B cell (primary cell): Measurements from ENCODE around the gene VAV2. TPM values are rescaled to one million over a fixed set of nuclear protein-coding genes. Genes with fewer than 3 reads are reported as not detected.

ENCODE experiments used
- ATAC-seq: fragments of 200-7000 bp; cut with Tn5 transposase; one replicate; pipeline ENCODE4 v1.10.0; 2021; ENCODE audit warnings: low read depth, mild to moderate bottlenecking, moderate number of reproducible peaks, moderate library complexity
- CTCF ChIA-PET: fragments of 350-600 bp; sonication (Branson Sonifier 250); formaldehyde crosslinking; loops from one replicate; lab custom pipeline; 2021; ENCODE audit warnings: antibody characterized with exemption, inconsistent platforms; lab: Charles Lee
- POLR2A ChIA-PET: fragments of 350-600 bp; sonication (Branson Sonifier 250); formaldehyde crosslinking; loops from one replicate; lab custom pipeline; 2021; ENCODE audit warnings: antibody characterized with exemption; lab: Charles Lee
- DNase-seq: peaks from one replicate; pipeline ENCODE4 v3.0.0; 2013
- H2AFZ ChIP-seq: 2 replicates; pipeline ENCODE4 v1.6.1; 2012; ENCODE audit warnings: mild to moderate bottlenecking, low read depth, low read length; ENCODE audit not compliant: insufficient read depth, poor library complexity, severe bottlenecking
- H3K27ac ChIP-seq, 2 donors: 1 replicate in 1 of 2; 2 replicates in 1 of 2; pipeline ENCODE4 v1.5.1; 2012 to 2013; ENCODE audit warnings: low read length in 2 of 2, mild to moderate bottlenecking in 2 of 2, moderate library complexity in 1 of 2
- H3K27me3 ChIP-seq, 4 experiments: fragments of 200-600 bp in 1 of 4; sonication (generic) in 1 of 4; replicated peaks in 1 of 4; 1 replicate in 2 of 4; 2 replicates in 2 of 4; pipeline versions ENCODE4 v1.6.1 to v1.7.0; 2013 to 2016; ENCODE audit warnings: low read length in 3 of 4, mild to moderate bottlenecking in 2 of 4, mixed read lengths in 1 of 4, moderate library complexity in 1 of 4; ENCODE audit not compliant: insufficient read depth in 4 of 4, control insufficient read depth in 3 of 4; ENCODE audit errors: control extremely low read depth in 1 of 4
- H3K36me3 ChIP-seq, 2 experiments: replicated peaks in 1 of 2; 1 replicate in 1 of 2; 2 replicates in 1 of 2; pipeline versions ENCODE4 v1.6.1 to v1.7.1; 2013; ENCODE audit warnings: low read length in 1 of 2; ENCODE audit not compliant: insufficient read depth in 2 of 2, control insufficient read depth in 1 of 2; ENCODE audit errors: control extremely low read depth in 1 of 2, extremely low read depth in 1 of 2
- H3K4me1 ChIP-seq, 2 donors: fragments of 200-600 bp in 1 of 2; sonication (generic) in 1 of 2; 1 replicate in 1 of 2; 2 replicates in 1 of 2; pipeline versions ENCODE4 v1.5.1 to v1.6.1; 2013 to 2017; ENCODE audit warnings: low read length in 2 of 2; ENCODE audit not compliant: control insufficient read depth in 2 of 2, insufficient read depth in 2 of 2
- H3K4me2 ChIP-seq: replicated peaks from 2 replicates; pipeline ENCODE3; 2012; ENCODE audit warnings: mild to moderate bottlenecking, low read depth, low read length; ENCODE audit not compliant: poor library complexity, severe bottlenecking
- H3K4me3 ChIP-seq, 5 experiments: fragments of 200-600 bp in 1 of 5; sonication (generic) in 1 of 5; 1 replicate in 3 of 5; 2 replicates in 2 of 5; pipeline versions ENCODE4 v1.5.1 to v1.7.0; 2011 to 2016; ENCODE audit warnings: low read length in 4 of 5, mild to moderate bottlenecking in 4 of 5, low read depth in 2 of 5, control low read depth in 1 of 5, moderate library complexity in 1 of 5; ENCODE audit not compliant: insufficient read depth in 1 of 5; ENCODE audit errors: control extremely low read depth in 1 of 5, extremely low read depth in 1 of 5
- H3K79me2 ChIP-seq: fragments of 200-600 bp; sonication (generic); one replicate; pipeline ENCODE4 v1.6.0; 2016; ENCODE audit warnings: low read length; ENCODE audit not compliant: control insufficient read depth, insufficient read depth
- H3K9ac ChIP-seq: fragments of 200-600 bp; sonication (generic); 2 replicates; pipeline ENCODE4 v1.6.1; 2017; ENCODE audit warnings: mild to moderate bottlenecking, low read length, moderate library complexity
- H3K9me3 ChIP-seq, 3 donors: one replicate each; pipeline versions ENCODE4 v1.6.1 to v1.7.1; 2013; ENCODE audit warnings: low read length in 2 of 3; ENCODE audit not compliant: control insufficient read depth in 2 of 3, insufficient read depth in 1 of 3; ENCODE audit errors: control extremely low read depth in 1 of 3
- H4K20me1 ChIP-seq: 2 replicates; pipeline ENCODE4 v1.6.0; 2012; ENCODE audit warnings: mild to moderate bottlenecking, low read length; ENCODE audit not compliant: insufficient read depth, control insufficient read depth, poor library complexity, severe bottlenecking
- H3K27ac Mint-ChIP-seq: one replicate; pipeline ENCODE4 v1.8.0; 2021; ENCODE audit warnings: mixed read lengths
- H3K27me3 Mint-ChIP-seq: one replicate; pipeline ENCODE4 v1.8.0; 2021; ENCODE audit warnings: mixed read lengths
- H3K4me1 Mint-ChIP-seq: one replicate; pipeline ENCODE4 v1.8.0; 2021; ENCODE audit warnings: mixed read lengths
- H3K4me3 Mint-ChIP-seq: one replicate; pipeline ENCODE4 v1.8.0; 2021; ENCODE audit warnings: mixed read lengths
- H3K9me3 Mint-ChIP-seq: one replicate; pipeline ENCODE4 v1.8.0; 2022; ENCODE audit warnings: mixed read lengths; ENCODE audit not compliant: insufficient read depth
- EZH2 ChIP-seq: IDR thresholded peaks from 2 replicates; pipeline ENCODE4 v1.6.1; 2012; ENCODE audit warnings: borderline replicate concordance, low read depth, mild to moderate bottlenecking, moderate library complexity, low read length; ENCODE audit not compliant: insufficient read depth, poor library complexity, severe bottlenecking
- WGBS: methylation state at CpG from one replicate; pipeline ENCODE4 v1.1.5; 2013; ENCODE audit warnings: missing lambda C conversion rate; ENCODE audit not compliant: insufficient coverage; 5-methylcytosine and 5-hydroxymethylcytosine counted together
- intact Hi-C: fragments of 100-400 bp; cut with micrococcal nuclease; formaldehyde crosslinking; loops from one replicate; pipeline ENCODE4 v1.10.0; 2022
- polyA plus RNA-seq: library from polyadenylated mRNA; depleted of rRNA; stranded (reverse); fragments of >200 nt; gene quantifications from 2 replicates; pipeline ENCODE4 v1.2.3, GENCODE V29; 2012
- total RNA-seq, 2 donors: library from RNA; stranded (reverse); fragments of 120-200 nt in 1 of 2; gene quantifications; 1 replicate in 1 of 2; 2 replicates in 1 of 2; pipeline versions ENCODE4 v1.2.3 to v1.2.4, GENCODE V29; 2013 to 2022
- TF ChIP-seq, protein P1 (sequence below): fragments of 200-600 bp; IDR thresholded peaks from one replicate; pipeline ENCODE4 v1.8.0; 2022; ENCODE audit warnings: antibody characterized with exemption, mild to moderate bottlenecking

The VAV2 gene
- total and polyA plus RNA-seq, 2 donors (not counting 1 experiment from before 2014, with no cell fraction given) = 34.4 to 128 TPM

DNA sequence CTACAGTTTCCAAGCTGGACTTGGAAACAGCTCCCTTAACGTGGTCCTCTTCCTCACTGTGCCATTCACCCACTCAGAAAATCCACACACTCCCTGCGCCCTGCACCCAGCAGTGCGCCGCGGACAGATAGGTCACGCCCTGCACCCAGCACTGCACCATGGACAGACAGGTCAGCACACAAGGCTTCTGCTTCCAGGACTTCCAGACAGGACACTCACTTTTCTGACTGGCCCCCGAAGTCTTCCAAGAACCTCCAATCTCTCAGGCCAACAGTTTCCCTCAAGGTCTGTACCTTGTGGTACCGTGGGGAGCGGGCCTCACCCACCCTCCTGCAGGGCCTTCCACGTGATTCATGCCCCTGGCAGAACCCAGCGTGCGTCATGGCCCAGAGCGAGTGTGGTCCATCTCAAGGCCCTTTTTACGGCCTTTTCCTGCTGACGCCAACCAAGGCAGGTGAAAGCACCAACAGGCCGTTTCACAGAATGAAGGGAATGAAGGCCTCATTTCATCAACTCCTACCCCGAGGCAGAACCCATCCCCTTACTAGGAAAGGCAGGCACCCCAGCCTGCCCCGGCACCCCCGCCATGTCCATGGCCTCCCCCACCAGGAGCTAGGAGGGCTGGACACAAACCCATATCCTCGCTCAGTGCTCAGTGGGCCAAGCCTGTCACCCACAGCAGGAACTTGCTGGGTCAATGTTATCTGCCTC lies 17.3 kb downstream of the VAV2 start:
- peaks cover 100% of the 10 kb centered on the region for H4K20me1 ChIP-seq
- peaks cover 0 to 3% of the 10 kb centered on the region in 2 experiments for H3K36me3 ChIP-seq
- no peaks in the 10 kb centered on the region for H3K27me3 ChIP-seq
- H3K79me2 ChIP-seq = peaks cover 99% of the 10 kb centered on the region
- Mint-ChIP-seq H3K27me3 (no peaks in the 10 kb centered on the region), H3K27ac (peak overlapping the region; percentile 76), H3K9me3 (no peaks in the 10 kb centered on the region), H3K4me1 (peaks cover 86% of the 10 kb centered on the region), H3K4me3 (peak overlapping the region; percentile 53)
- no peak for ATAC-seq
- no peak overlapping the region for H3K9ac ChIP-seq
- ChIA-PET POLR2A (no interaction called here), CTCF (no interaction called here)
- intact Hi-C loops = no loop called here
- TF ChIP-seq, protein P1, sequence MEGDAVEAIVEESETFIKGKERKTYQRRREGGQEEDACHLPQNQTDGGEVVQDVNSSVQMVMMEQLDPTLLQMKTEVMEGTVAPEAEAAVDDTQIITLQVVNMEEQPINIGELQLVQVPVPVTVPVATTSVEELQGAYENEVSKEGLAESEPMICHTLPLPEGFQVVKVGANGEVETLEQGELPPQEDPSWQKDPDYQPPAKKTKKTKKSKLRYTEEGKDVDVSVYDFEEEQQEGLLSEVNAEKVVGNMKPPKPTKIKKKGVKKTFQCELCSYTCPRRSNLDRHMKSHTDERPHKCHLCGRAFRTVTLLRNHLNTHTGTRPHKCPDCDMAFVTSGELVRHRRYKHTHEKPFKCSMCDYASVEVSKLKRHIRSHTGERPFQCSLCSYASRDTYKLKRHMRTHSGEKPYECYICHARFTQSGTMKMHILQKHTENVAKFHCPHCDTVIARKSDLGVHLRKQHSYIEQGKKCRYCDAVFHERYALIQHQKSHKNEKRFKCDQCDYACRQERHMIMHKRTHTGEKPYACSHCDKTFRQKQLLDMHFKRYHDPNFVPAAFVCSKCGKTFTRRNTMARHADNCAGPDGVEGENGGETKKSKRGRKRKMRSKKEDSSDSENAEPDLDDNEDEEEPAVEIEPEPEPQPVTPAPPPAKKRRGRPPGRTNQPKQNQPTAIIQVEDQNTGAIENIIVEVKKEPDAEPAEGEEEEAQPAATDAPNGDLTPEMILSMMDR = no peak
- TF ChIP-seq EZH2 = no peak
- peak overlapping the region; percentile 64 for H3K4me2 ChIP-seq
- DNase-seq = no peak
- 93% methylated on average over 18 of the region's 20 CpGs for WGBS
- H3K9me3 ChIP-seq = peaks cover 0 to 8% (median 0%) of the 10 kb centered on the region in 3 donors
- no peak overlapping the region for H2AFZ ChIP-seq
- peak overlapping the region in 1 of 2 donors; percentile 70 for H3K27ac ChIP-seq
- H3K4me3 ChIP-seq = no peak overlapping the region
- peaks cover 70 to 73% of the 10 kb centered on the region in 2 donors for H3K4me1 ChIP-seq
